ENCODE data around the gene RGS7BP.

The RGS7BP gene

DNA sequence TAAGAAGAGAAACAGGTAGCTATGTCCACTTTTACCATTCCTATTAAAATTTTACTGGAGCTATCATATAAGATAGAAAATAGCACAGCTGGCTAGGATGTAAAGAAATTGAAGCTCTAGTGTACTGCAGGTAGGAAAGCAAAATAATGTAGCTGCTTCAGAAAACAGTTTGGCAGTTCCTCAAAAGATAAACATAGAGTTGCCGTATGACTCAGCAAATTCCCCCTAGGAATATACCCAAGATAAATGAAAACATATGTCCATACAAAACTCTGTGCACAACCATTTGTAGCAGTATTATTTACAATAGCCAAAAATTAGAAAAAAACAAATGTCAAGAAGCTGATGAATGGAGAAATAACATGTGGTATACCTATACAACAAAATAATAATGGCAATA is 119.9 kb downstream of the RGS7BP start:
- H3K9me3 ChIP-seq (ENCODE audit: insufficient read depth, low read length) = no peaks in the 10 kb centered on the region
- TF ChIP-seq YY1 (IDR thresholded peaks at IDR 0.05; ENCODE audit: insufficient read depth, insufficient read length) = no peak
- TF ChIP-seq ZNF274 (IDR thresholded peaks at IDR 0.05; ENCODE audit: low read depth, low read length) = no peak
- no peak for TF ChIP-seq SUZ12 (IDR thresholded peaks at IDR 0.05; ENCODE audit: extremely low read depth, insufficient read depth, insufficient read length)
- no peaks in the 10 kb centered on the region for H3K4me1 ChIP-seq (ENCODE audit: insufficient read depth, insufficient read length)
- no peak overlapping the region for H3K9ac ChIP-seq (ENCODE audit: insufficient read length, low read depth)
- DNase-seq (ENCODE audit: low read depth, low spot score) = no peak
- no peaks in the 10 kb centered on the region for H3K36me3 ChIP-seq (ENCODE audit: insufficient read depth, insufficient read length, low read length)
- H3K4me3 ChIP-seq (ENCODE audit: insufficient read length, low read depth) = no peak overlapping the region
- H3K27me3 ChIP-seq (ENCODE audit: insufficient read depth, insufficient read length) = no peaks in the 10 kb centered on the region

DNA sequence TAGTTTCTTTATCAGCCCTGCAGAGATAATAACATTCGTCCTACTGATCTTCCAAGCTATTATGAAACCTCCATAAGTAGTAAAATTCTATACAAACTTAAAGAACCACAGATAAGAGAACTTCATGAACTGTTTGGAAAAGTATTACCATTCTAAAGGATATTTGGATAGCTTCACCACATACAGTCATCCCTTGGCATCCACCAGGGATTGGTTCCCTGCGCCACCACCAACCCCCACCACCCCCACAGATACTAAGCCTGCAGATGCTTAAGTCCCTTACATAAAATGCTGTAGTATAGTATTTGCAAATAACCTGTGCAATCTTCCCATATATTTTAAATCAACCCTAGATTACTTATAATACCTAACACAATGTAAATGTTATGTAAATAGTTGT is 123.1 kb downstream of the RGS7BP start:
- Histone ChIP-seq H3K4me1 (ENCODE audit: insufficient read depth, insufficient read length) (no peaks in the 10 kb centered on the region), H3K36me3 (ENCODE audit: insufficient read depth, insufficient read length, low read length) (no peaks in the 10 kb centered on the region), H3K4me3 (ENCODE audit: insufficient read length, low read depth) (no peak overlapping the region), H3K9me3 (ENCODE audit: insufficient read depth, low read length) (no peaks in the 10 kb centered on the region), H3K9ac (ENCODE audit: insufficient read length, low read depth) (no peak overlapping the region), H3K27me3 (ENCODE audit: insufficient read depth, insufficient read length) (no peaks in the 10 kb centered on the region)
- no peak for DNase-seq (ENCODE audit: low read depth, low spot score)
- TF ChIP-seq YY1 (IDR thresholded peaks at IDR 0.05; ENCODE audit: insufficient read depth, insufficient read length) (no peak), SUZ12 (IDR thresholded peaks at IDR 0.05; ENCODE audit: extremely low read depth, insufficient read depth, insufficient read length) (no peak), ZNF274 (IDR thresholded peaks at IDR 0.05; ENCODE audit: low read depth, low read length) (no peak)

DNA sequence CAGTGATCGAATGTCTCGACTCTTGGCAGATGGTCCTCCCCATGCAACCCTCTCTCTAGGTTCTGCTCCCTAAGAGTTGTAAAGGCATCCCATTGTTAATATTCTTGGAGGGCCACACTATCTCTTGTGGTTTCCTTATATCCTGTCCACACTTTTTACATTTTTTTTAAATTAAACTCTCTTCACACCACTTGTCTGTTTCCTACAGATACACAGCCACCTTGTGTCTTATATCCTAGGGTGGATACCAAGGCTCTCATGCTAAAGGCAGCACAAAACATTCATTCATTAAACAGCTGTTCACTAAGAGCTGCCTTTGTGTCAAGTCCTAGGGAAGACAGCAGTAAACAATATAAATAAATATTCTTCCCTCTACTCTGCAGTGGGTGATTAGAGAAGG is 124.0 kb downstream of the RGS7BP start:
- DNase-seq (ENCODE audit: low read depth, low spot score) = no peak
- H3K36me3 ChIP-seq (ENCODE audit: insufficient read depth, insufficient read length, low read length) = no peaks in the 10 kb centered on the region
- no peak overlapping the region for H3K9ac ChIP-seq (ENCODE audit: insufficient read length, low read depth)

DNA sequence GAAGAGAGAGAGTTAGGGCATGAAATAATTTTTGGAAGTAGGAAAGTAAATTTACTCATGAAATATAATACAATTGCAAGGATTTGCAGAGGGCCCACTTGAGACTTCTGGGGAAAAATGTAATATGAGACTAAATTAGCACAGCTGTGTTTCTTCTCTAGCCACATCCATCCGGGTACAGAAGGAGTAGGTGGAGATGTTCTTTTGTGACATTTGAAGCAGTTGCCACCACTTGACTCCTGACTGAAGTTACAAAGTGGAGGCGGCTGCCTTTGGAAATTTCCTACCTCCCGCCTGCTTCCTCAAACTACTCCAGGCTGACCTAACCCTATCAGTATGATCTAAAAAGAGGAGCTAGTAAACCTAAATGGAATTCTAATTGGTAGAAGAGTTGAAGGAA is 126.4 kb downstream of the RGS7BP start:
- no peak for DNase-seq (ENCODE audit: low read depth, low spot score)
- Histone ChIP-seq H3K36me3 (ENCODE audit: insufficient read depth, insufficient read length, low read length) (no peaks in the 10 kb centered on the region), H3K9me3 (ENCODE audit: insufficient read depth, low read length) (no peaks in the 10 kb centered on the region), H3K9ac (ENCODE audit: insufficient read length, low read depth) (no peak overlapping the region), H3K4me1 (ENCODE audit: insufficient read depth, insufficient read length) (no peaks in the 10 kb centered on the region), H3K27me3 (ENCODE audit: insufficient read depth, insufficient read length) (no peaks in the 10 kb centered on the region), H3K4me3 (ENCODE audit: insufficient read length, low read depth) (no peak overlapping the region)
- TF ChIP-seq ZNF274 (IDR thresholded peaks at IDR 0.05; ENCODE audit: low read depth, low read length) (no peak), SUZ12 (IDR thresholded peaks at IDR 0.05; ENCODE audit: extremely low read depth, insufficient read depth, insufficient read length) (no peak), YY1 (IDR thresholded peaks at IDR 0.05; ENCODE audit: insufficient read depth, insufficient read length) (no peak)

More for the DNA sequence above, 124.0 kb downstream of the RGS7BP start:
- Histone ChIP-seq H3K9me3 (ENCODE audit: insufficient read depth, low read length) (no peaks in the 10 kb centered on the region), H3K4me3 (ENCODE audit: insufficient read length, low read depth) (no peak overlapping the region), H3K4me1 (ENCODE audit: insufficient read depth, insufficient read length) (no peaks in the 10 kb centered on the region), H3K27me3 (ENCODE audit: insufficient read depth, insufficient read length) (no peaks in the 10 kb centered on the region)
- no peak for TF ChIP-seq SUZ12 (IDR thresholded peaks at IDR 0.05; ENCODE audit: extremely low read depth, insufficient read depth, insufficient read length)

DNA sequence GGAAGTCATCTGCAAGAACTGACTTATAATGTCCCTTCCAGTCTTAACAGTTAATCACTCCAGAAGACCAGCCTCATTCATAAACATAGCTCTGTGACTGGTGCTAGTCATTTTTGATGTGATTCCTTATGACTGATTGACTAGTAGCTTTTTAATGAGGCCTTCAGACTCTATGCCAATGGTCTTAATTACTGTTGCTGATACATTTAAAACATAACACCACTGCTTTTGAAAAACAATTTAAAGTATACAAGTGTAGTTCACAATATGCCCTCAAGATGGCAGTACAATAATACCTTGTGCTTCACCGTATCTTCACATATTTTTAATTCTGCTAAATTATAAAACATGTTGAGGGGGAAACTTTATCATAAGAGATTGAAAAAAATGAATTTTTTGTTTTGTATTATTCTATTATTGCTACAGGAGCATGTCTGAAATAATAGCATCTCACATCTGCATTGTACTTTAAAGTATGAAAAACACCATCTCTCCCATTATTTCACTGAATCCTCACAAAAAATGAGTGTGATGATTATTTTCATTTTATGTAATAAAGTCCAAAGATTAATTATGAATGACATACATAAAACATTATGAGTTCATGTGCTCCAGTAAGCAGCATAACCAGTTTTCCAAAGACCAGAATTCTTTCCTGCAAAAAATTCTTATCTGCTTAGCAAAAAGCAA is 129.3 kb downstream of the RGS7BP start:
- Histone ChIP-seq H3K36me3 (ENCODE audit: insufficient read depth, insufficient read length, low read length) (no peaks in the 10 kb centered on the region), H3K4me1 (ENCODE audit: insufficient read depth, insufficient read length) (no peaks in the 10 kb centered on the region), H3K9me3 (ENCODE audit: insufficient read depth, low read length) (no peaks in the 10 kb centered on the region), H3K9ac (ENCODE audit: insufficient read length, low read depth) (no peak overlapping the region), H3K27me3 (ENCODE audit: insufficient read depth, insufficient read length) (no peaks in the 10 kb centered on the region), H3K4me3 (ENCODE audit: insufficient read length, low read depth) (no peak overlapping the region)
- TF ChIP-seq ZNF274 (IDR thresholded peaks at IDR 0.05; ENCODE audit: low read depth, low read length) (no peak), YY1 (IDR thresholded peaks at IDR 0.05; ENCODE audit: insufficient read depth, insufficient read length) (no peak)
- no peak for DNase-seq (ENCODE audit: low read depth, low spot score)

DNA sequence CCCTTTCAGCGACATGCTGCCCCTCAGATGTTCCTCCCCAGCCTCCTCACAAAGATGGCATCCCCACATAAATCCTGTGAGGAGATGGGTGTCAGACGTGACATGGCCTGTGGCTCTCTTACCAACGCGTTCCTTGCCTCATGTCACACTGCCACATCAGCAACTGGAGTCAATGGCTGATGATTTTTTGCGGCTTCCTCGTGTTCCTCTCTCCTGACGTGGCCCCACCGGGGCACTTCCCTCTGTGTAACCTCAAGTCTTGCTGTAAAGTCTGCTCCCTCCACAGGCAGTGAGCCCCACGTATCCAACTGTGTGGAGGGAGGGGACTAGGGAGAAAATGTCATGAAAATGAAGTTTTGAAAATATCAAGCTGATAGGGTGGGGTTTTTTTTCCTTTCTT is 131.3 kb downstream of the RGS7BP start:
- TF ChIP-seq ZNF274 (IDR thresholded peaks at IDR 0.05; ENCODE audit: low read depth, low read length) = no peak
- TF ChIP-seq YY1 (IDR thresholded peaks at IDR 0.05; ENCODE audit: insufficient read depth, insufficient read length) = no peak
- no peak for TF ChIP-seq SUZ12 (IDR thresholded peaks at IDR 0.05; ENCODE audit: extremely low read depth, insufficient read depth, insufficient read length)

DNA sequence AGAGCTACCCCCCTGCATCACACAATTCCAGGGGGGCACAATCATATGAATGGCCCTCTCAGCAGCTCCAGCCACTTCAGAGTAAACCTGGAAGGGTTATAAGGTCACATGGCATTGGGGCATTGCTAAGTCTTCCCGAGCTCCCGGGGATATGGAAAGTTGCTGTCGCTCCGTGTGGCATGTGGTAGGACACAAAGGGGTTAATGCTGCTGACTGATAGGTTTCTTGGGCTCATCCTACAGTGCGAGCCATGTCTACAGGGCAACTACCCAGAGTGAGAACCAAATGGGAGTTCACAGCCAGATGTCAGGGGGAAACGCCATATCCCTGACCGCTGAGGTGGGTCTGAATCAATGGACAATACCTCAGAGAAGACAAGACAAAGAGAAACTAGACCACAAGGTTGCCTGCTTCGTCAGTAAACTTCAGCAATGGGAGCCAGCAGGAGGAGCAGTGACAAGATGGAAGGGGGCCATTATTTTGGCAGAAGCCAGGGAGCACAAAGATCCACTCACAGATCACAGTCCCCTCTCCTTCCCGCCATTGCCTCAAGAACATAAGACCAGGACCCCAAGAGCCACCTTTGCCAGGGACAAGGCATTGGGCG is 132.1 kb downstream of the RGS7BP start:
- Histone ChIP-seq H3K4me3 (ENCODE audit: insufficient read length, low read depth) (no peak overlapping the region), H3K9me3 (ENCODE audit: insufficient read depth, low read length) (no peaks in the 10 kb centered on the region), H3K27me3 (ENCODE audit: insufficient read depth, insufficient read length) (no peaks in the 10 kb centered on the region), H3K4me1 (ENCODE audit: insufficient read depth, insufficient read length) (no peaks in the 10 kb centered on the region), H3K36me3 (ENCODE audit: insufficient read depth, insufficient read length, low read length) (no peaks in the 10 kb centered on the region), H3K9ac (ENCODE audit: insufficient read length, low read depth) (no peak overlapping the region)
- TF ChIP-seq SUZ12 (IDR thresholded peaks at IDR 0.05; ENCODE audit: extremely low read depth, insufficient read depth, insufficient read length) (no peak), ZNF274 (IDR thresholded peaks at IDR 0.05; ENCODE audit: low read depth, low read length) (no peak), YY1 (IDR thresholded peaks at IDR 0.05; ENCODE audit: insufficient read depth, insufficient read length) (no peak)
- no peak for DNase-seq (ENCODE audit: low read depth, low spot score)

More for the DNA sequence above, 131.3 kb downstream of the RGS7BP start:
- Histone ChIP-seq H3K9me3 (ENCODE audit: insufficient read depth, low read length) (no peaks in the 10 kb centered on the region), H3K27me3 (ENCODE audit: insufficient read depth, insufficient read length) (no peaks in the 10 kb centered on the region), H3K4me1 (ENCODE audit: insufficient read depth, insufficient read length) (no peaks in the 10 kb centered on the region), H3K36me3 (ENCODE audit: insufficient read depth, insufficient read length, low read length) (no peaks in the 10 kb centered on the region), H3K9ac (ENCODE audit: insufficient read length, low read depth) (no peak overlapping the region), H3K4me3 (ENCODE audit: insufficient read length, low read depth) (no peak overlapping the region)
- DNase-seq (ENCODE audit: low read depth, low spot score) = no peak
